ENCODE results near the gene ARHGEF40.

ARHGEF40 gene

DNA sequence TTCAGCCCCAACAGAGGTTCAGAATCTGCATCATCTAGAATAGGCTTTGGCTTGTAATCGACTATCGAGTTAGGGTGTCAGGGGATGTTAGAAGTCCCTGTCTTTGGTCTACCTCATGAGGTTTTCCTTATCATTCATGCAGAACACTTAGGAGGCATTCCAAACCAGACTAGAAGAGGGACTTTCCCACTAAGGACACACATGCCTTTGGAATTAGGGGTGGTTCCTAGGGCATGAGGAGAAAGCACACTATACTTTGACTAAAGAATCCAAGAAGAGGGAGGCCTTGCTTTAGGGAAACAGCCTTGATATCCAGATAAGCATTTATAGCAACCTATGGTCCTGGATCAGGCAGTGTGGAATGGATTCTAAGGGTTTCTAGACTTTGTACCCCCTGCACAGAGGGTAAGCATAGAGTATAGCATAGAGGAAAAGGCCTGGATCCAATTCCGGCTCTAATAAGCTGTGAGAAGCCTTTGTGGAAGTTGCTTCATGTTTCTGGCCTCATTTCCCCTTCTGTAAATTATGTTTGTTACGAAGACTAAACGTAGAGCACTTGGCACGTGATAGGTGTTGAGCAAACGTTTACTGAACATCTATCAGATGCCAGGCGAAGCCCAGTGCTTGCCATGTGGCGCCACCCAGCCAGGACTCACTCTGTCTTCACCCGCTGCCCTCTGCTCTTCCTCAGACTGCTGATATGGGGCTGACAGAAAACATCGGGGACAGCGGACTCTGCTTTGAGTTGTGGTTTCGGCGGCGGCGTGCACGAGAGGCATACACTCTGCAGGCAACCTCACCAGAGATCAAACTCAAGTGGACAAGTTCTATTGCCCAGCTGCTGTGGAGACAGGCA, 15.1 kb downstream of the ARHGEF40 start:
- no peak overlapping the region for H3K27ac ChIP-seq (ENCODE audit: low read depth, low read length)
- H3K79me2 ChIP-seq (ENCODE audit: control insufficient read depth, low read length), result no peaks in the 10 kb centered on the region
- H3K27me3 ChIP-seq (ENCODE audit: control insufficient read depth, low read length), result no peaks in the 10 kb centered on the region
- peaks cover 2% of the 10 kb centered on the region; the same call in 1 of the 2 replicates for H4K20me1 ChIP-seq (ENCODE audit: control insufficient read depth, insufficient read depth, low read depth, low read length)
- H3K9me2 ChIP-seq (replicated peaks; ENCODE audit: control insufficient read depth, low read length), result no peaks in the 10 kb centered on the region
- no peak overlapping the region for H3K4me2 ChIP-seq (ENCODE audit: low read length)
- TF ChIP-seq EZH2phosphoT487 (IDR thresholded peaks at IDR 0.05; ENCODE audit: borderline replicate concordance, low read length), result no peak
- TF ChIP-seq, protein P1, sequence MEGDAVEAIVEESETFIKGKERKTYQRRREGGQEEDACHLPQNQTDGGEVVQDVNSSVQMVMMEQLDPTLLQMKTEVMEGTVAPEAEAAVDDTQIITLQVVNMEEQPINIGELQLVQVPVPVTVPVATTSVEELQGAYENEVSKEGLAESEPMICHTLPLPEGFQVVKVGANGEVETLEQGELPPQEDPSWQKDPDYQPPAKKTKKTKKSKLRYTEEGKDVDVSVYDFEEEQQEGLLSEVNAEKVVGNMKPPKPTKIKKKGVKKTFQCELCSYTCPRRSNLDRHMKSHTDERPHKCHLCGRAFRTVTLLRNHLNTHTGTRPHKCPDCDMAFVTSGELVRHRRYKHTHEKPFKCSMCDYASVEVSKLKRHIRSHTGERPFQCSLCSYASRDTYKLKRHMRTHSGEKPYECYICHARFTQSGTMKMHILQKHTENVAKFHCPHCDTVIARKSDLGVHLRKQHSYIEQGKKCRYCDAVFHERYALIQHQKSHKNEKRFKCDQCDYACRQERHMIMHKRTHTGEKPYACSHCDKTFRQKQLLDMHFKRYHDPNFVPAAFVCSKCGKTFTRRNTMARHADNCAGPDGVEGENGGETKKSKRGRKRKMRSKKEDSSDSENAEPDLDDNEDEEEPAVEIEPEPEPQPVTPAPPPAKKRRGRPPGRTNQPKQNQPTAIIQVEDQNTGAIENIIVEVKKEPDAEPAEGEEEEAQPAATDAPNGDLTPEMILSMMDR (IDR thresholded peaks at IDR 0.05; ENCODE audit: low read depth, low read length, poor library complexity, severe bottlenecking), result no peak
- H3F3A ChIP-seq (ENCODE audit: control insufficient read depth, insufficient read depth), result no peaks in the 10 kb centered on the region
- H3K4me3 ChIP-seq (ENCODE audit: low read length), result no peak overlapping the region
- no peaks in the 10 kb centered on the region for H3K9me3 ChIP-seq (ENCODE audit: control insufficient read depth, insufficient read depth, low read length)
- peaks cover 6% of the 10 kb centered on the region for H3K4me1 ChIP-seq (ENCODE audit: control insufficient read depth, low read length)
- no peaks in the 10 kb centered on the region for H3K36me3 ChIP-seq (ENCODE audit: control insufficient read depth, low read length)

DNA sequence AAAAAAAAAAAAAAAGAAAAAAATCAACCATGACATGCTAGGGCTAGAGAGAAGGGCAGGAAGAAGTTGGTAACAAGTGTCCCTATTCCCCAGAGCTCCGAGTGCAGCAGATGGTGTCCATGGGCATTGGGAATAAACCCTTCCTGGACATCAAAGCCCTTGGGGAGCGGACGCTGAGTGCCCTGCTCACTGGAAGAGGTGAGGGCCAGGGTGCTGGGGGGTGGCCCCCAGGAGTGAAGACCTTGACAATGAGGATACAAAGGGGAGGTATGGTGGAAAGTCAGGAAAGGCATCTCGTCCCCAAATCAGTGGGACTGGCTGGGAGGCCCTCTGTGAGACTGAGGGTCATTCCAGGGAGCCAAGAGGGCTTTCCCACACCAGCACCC, 16.8 kb downstream of the ARHGEF40 start:
- Histone ChIP-seq H3K9me2 (replicated peaks; ENCODE audit: control insufficient read depth, low read length) (no peaks in the 10 kb centered on the region), H3K4me2 (ENCODE audit: low read length) (no peak overlapping the region), H4K20me1 (ENCODE audit: control insufficient read depth, insufficient read depth, low read depth, low read length) (peaks cover 2% of the 10 kb centered on the region; the same call in 1 of the 2 replicates), H3K27me3 (ENCODE audit: control insufficient read depth, low read length) (no peaks in the 10 kb centered on the region), H3K4me3 (ENCODE audit: low read length) (no peak overlapping the region), H3K9me3 (ENCODE audit: control insufficient read depth, insufficient read depth, low read length) (no peaks in the 10 kb centered on the region), H3F3A (ENCODE audit: control insufficient read depth, insufficient read depth) (no peaks in the 10 kb centered on the region), H3K27ac (ENCODE audit: low read depth, low read length) (no peak overlapping the region), H3K79me2 (ENCODE audit: control insufficient read depth, low read length) (no peaks in the 10 kb centered on the region), H3K36me3 (ENCODE audit: control insufficient read depth, low read length) (no peaks in the 10 kb centered on the region), H3K4me1 (ENCODE audit: control insufficient read depth, low read length) (peaks cover 6% of the 10 kb centered on the region)
- TF ChIP-seq EZH2phosphoT487 (IDR thresholded peaks at IDR 0.05; ENCODE audit: borderline replicate concordance, low read length), result no peak
- TF ChIP-seq, protein P1 (IDR thresholded peaks at IDR 0.05; ENCODE audit: low read depth, low read length, poor library complexity, severe bottlenecking), result no peak

DNA sequence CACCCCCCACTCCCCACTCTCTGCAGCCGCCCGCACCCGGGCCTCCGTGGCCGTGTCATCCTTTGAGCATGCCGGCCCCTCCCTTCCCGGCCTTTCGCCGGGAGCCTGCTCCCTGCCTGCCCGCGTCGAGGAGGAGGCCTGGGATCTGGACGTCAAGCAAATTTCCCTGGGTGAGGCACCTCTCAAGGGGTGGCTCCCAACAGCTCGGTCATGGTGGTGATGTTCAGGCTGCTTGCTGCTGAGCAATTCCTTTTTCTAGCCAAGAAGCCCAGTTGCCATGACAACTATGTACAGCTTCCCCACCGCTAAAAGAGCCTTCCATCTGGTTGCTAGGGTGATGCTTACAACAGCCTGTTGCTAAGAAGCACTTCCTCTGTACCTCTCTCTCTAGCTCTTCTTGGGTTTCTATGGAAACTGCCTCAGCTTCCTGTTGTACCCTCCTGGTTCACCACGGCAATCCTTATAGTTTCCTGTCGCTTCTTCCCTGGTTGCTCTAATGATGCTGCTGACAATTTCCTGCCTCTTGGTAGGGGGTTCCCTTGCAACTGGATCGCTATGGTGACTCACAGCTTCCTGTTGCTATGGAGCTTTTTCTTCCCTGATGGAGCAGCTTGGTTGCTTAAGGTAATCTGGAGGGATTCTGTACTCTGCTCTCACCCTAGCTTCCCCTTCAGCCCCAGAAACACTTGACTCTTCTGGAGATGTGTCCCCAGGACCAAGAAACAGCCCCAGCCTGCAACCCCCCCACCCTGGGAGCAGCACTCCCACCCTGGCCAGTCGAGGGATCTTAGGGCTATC, 17.4 kb downstream of the ARHGEF40 start:
- no peak overlapping the region for H3K4me2 ChIP-seq (ENCODE audit: low read length)
- no peak overlapping the region for H3K27ac ChIP-seq (ENCODE audit: low read depth, low read length)
- no peaks in the 10 kb centered on the region for H3K79me2 ChIP-seq (ENCODE audit: control insufficient read depth, low read length)
- H3K27me3 ChIP-seq (ENCODE audit: control insufficient read depth, low read length), result no peaks in the 10 kb centered on the region
- H3K9me3 ChIP-seq (ENCODE audit: control insufficient read depth, insufficient read depth, low read length), result no peaks in the 10 kb centered on the region
- peaks cover 9% of the 10 kb centered on the region for H3K4me1 ChIP-seq (ENCODE audit: control insufficient read depth, low read length)
- no peaks in the 10 kb centered on the region for H3K9me2 ChIP-seq (replicated peaks; ENCODE audit: control insufficient read depth, low read length)
- peaks cover 2% of the 10 kb centered on the region; the same call in 1 of the 2 replicates for H4K20me1 ChIP-seq (ENCODE audit: control insufficient read depth, insufficient read depth, low read depth, low read length)
- TF ChIP-seq, protein P1 (IDR thresholded peaks at IDR 0.05; ENCODE audit: low read depth, low read length, poor library complexity, severe bottlenecking), result no peak
- TF ChIP-seq EZH2phosphoT487 (IDR thresholded peaks at IDR 0.05; ENCODE audit: borderline replicate concordance, low read length), result no peak
- 0 out of 2 replicates have a peak, but pooled peaks cover 3% of the 10 kb centered on the region for H3K36me3 ChIP-seq (ENCODE audit: control insufficient read depth, low read length)
- H3F3A ChIP-seq (ENCODE audit: control insufficient read depth, insufficient read depth), result no peaks in the 10 kb centered on the region
- no peak overlapping the region for H3K4me3 ChIP-seq (ENCODE audit: low read length)
